ENCODE data around the gene POLN.

GRCh38 chr4:2179717-2180116 is 62.2 kb downstream of the POLN start:
- no peak for TF ChIP-seq CTCF (IDR thresholded peaks at IDR 0.05)
- TF ChIP-seq POLR2A (IDR thresholded peaks at IDR 0.05) = no peak
